ENCODE data around the gene MAX. TPM values are rescaled to one million over a fixed set of nuclear protein-coding genes. Genes with fewer than 3 reads are reported as not detected.

The MAX gene
- polyA plus RNA-seq, 1 donor from 2014 or later, result 55.3 TPM

DNA sequence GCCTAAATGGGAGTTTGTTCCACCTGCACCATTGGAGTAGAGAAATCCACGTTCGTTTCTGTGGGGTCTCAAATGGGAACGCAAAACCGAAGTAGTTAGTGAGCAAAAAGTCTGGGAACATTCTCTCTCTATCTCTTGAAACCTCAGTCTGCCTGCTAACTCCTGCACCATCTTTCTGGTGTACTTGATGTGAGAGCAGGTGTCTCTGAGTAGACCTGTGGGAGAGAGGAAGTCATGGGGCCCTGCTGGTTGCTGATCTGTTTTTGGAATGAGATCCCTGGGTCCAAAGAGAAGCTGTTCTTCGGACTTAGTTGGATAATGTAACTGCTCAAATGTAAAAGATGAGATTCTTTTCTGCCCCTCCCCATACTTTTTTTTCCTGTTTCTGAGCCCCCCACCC, 57.3 kb downstream of the MAX start:
- H3K27ac ChIP-seq (ENCODE audit: low read length), result no peak overlapping the region
- no peak for TF ChIP-seq MXI1 (conservative IDR thresholded peaks at IDR 0.05; ENCODE audit: poor library complexity, severe bottlenecking)
- TF ChIP-seq EP300 (conservative IDR thresholded peaks at IDR 0.05; ENCODE audit: poor library complexity, severe bottlenecking), result no peak
- no peak for TF ChIP-seq RAD21 (conservative IDR thresholded peaks at IDR 0.05)
- no peak for TF ChIP-seq SMC3 (conservative IDR thresholded peaks at IDR 0.05; ENCODE audit: poor library complexity)
- TF ChIP-seq, protein P1, sequence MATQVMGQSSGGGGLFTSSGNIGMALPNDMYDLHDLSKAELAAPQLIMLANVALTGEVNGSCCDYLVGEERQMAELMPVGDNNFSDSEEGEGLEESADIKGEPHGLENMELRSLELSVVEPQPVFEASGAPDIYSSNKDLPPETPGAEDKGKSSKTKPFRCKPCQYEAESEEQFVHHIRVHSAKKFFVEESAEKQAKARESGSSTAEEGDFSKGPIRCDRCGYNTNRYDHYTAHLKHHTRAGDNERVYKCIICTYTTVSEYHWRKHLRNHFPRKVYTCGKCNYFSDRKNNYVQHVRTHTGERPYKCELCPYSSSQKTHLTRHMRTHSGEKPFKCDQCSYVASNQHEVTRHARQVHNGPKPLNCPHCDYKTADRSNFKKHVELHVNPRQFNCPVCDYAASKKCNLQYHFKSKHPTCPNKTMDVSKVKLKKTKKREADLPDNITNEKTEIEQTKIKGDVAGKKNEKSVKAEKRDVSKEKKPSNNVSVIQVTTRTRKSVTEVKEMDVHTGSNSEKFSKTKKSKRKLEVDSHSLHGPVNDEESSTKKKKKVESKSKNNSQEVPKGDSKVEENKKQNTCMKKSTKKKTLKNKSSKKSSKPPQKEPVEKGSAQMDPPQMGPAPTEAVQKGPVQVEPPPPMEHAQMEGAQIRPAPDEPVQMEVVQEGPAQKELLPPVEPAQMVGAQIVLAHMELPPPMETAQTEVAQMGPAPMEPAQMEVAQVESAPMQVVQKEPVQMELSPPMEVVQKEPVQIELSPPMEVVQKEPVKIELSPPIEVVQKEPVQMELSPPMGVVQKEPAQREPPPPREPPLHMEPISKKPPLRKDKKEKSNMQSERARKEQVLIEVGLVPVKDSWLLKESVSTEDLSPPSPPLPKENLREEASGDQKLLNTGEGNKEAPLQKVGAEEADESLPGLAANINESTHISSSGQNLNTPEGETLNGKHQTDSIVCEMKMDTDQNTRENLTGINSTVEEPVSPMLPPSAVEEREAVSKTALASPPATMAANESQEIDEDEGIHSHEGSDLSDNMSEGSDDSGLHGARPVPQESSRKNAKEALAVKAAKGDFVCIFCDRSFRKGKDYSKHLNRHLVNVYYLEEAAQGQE (IDR thresholded peaks at IDR 0.05; ENCODE audit: borderline replicate concordance), result no peak
- no peak for TF ChIP-seq CTCF (IDR thresholded peaks at IDR 0.05; ENCODE audit: poor library complexity, severe bottlenecking)
- TF ChIP-seq TAF1 (IDR thresholded peaks at IDR 0.05; ENCODE audit: low read depth), result no peak
- no peak for TF ChIP-seq EZH2 (IDR thresholded peaks at IDR 0.05; ENCODE audit: borderline replicate concordance, insufficient read depth, low read length, poor library complexity, severe bottlenecking)
- no peaks in the 10 kb centered on the region for H4K20me1 ChIP-seq (ENCODE audit: insufficient read depth)
- no peaks in the 10 kb centered on the region for H3K79me2 ChIP-seq (replicated peaks; ENCODE audit: insufficient read depth, low read length)
- H3K9ac ChIP-seq (ENCODE audit: low read length), result no peak overlapping the region
- H2AFZ ChIP-seq (ENCODE audit: low read depth, low read length), result no peak overlapping the region
- H3K4me2 ChIP-seq (ENCODE audit: low read length), result no peak overlapping the region
- H3K4me3 ChIP-seq (ENCODE audit: low read length), result no peak overlapping the region
- no peaks in the 10 kb centered on the region for H3K27me3 ChIP-seq (ENCODE audit: insufficient read depth, low read depth, low read length)
- no peaks in the 10 kb centered on the region for H3K9me3 ChIP-seq (ENCODE audit: low read length)
- no peaks in the 10 kb centered on the region for H3K9me2 ChIP-seq (ENCODE audit: insufficient read depth, low read length)
- no peaks in the 10 kb centered on the region for H3F3A ChIP-seq (ENCODE audit: insufficient read depth, low read length, poor library complexity, severe bottlenecking)
- no peaks in the 10 kb centered on the region for H3K36me3 ChIP-seq (ENCODE audit: insufficient read depth, low read length)

DNA sequence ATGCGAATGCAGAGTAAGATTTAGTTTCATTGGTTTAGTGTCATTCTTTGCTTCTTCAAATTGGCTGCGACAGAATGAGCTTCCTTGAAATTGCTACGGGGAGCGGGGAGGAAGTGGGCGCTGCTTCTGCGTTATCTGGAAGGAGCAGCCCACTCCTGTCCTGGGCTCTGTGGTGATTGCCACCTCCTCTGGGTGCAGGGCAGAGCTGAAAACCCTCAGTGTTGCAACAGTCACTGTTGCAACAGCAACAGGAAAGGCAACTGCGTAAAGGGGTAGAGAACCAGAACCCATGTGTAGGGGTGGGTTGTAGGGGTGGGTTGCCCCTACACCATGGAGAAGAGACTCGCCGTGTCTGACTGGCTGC, 57.7 kb downstream of the MAX start:
- H3K79me2 ChIP-seq (replicated peaks; ENCODE audit: insufficient read depth, low read length), result no peaks in the 10 kb centered on the region
- no peak for TF ChIP-seq TAF1 (IDR thresholded peaks at IDR 0.05; ENCODE audit: low read depth)
- no peak for TF ChIP-seq EZH2 (IDR thresholded peaks at IDR 0.05; ENCODE audit: borderline replicate concordance, insufficient read depth, low read length, poor library complexity, severe bottlenecking)
- no peak overlapping the region for H3K4me2 ChIP-seq (ENCODE audit: low read length)
- H3K27me3 ChIP-seq (ENCODE audit: insufficient read depth, low read depth, low read length), result no peaks in the 10 kb centered on the region
- H4K20me1 ChIP-seq (ENCODE audit: insufficient read depth), result no peaks in the 10 kb centered on the region
- no peaks in the 10 kb centered on the region for H3K9me2 ChIP-seq (ENCODE audit: insufficient read depth, low read length)
- H3K4me3 ChIP-seq (ENCODE audit: low read length), result no peak overlapping the region
- no peak overlapping the region for H3K9ac ChIP-seq (ENCODE audit: low read length)
- no peaks in the 10 kb centered on the region for H3K9me3 ChIP-seq (ENCODE audit: low read length)
- no peak overlapping the region for H2AFZ ChIP-seq (ENCODE audit: low read depth, low read length)
- H3K36me3 ChIP-seq (ENCODE audit: insufficient read depth, low read length), result no peaks in the 10 kb centered on the region
- no peaks in the 10 kb centered on the region for H3F3A ChIP-seq (ENCODE audit: insufficient read depth, low read length, poor library complexity, severe bottlenecking)
- no peak overlapping the region for H3K27ac ChIP-seq (ENCODE audit: low read length)
